ENCODE data around the gene USE1.

USE1 gene

DNA sequence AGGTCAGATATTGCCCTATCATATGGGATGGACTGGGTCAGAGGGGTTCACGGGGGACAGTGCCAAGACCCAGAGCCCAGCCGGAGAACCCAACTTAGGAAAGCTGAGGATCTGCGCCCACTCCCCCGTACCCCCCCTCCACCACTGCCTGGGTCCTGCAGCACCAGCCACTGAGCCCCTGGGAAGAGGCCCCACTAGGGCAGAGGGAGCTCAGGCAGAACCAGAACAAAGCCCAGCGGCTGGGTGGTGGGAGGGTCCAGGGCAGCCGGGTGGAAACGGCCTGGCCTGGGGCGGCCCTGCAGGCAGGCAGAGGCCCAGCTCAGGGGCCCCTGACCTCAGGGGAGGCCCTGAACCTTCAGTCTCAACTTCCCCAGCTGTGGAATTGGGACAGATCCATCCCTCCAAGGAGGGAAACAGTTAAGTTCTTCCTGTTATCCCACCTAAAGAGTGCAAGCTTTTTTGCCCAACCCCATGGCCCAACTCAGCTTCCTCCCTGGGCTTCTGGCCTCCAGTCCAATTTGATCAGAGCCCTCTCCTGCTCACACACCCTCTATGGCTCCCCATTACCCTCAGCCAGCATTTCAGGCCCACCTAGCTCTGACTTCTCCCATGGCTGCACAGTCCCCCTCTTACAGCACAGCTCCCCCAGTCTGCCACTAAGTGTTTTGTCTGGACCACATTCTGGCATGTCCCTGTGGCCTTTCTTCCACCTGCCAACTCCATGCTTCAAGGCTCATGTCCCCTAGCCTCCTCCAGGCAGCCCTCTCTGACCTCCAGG is 27.5 kb downstream of the USE1 start:
- DNase-seq (ENCODE audit: low read depth) = no peak
- no peak overlapping the region for H3K4me3 ChIP-seq (ENCODE audit: control insufficient read depth, low read depth, low read length)
- TF ChIP-seq, protein P1, sequence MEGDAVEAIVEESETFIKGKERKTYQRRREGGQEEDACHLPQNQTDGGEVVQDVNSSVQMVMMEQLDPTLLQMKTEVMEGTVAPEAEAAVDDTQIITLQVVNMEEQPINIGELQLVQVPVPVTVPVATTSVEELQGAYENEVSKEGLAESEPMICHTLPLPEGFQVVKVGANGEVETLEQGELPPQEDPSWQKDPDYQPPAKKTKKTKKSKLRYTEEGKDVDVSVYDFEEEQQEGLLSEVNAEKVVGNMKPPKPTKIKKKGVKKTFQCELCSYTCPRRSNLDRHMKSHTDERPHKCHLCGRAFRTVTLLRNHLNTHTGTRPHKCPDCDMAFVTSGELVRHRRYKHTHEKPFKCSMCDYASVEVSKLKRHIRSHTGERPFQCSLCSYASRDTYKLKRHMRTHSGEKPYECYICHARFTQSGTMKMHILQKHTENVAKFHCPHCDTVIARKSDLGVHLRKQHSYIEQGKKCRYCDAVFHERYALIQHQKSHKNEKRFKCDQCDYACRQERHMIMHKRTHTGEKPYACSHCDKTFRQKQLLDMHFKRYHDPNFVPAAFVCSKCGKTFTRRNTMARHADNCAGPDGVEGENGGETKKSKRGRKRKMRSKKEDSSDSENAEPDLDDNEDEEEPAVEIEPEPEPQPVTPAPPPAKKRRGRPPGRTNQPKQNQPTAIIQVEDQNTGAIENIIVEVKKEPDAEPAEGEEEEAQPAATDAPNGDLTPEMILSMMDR (conservative IDR thresholded peaks at IDR 0.05; ENCODE audit: control insufficient read depth, insufficient read depth, low read depth, low read length) = no peak

DNA sequence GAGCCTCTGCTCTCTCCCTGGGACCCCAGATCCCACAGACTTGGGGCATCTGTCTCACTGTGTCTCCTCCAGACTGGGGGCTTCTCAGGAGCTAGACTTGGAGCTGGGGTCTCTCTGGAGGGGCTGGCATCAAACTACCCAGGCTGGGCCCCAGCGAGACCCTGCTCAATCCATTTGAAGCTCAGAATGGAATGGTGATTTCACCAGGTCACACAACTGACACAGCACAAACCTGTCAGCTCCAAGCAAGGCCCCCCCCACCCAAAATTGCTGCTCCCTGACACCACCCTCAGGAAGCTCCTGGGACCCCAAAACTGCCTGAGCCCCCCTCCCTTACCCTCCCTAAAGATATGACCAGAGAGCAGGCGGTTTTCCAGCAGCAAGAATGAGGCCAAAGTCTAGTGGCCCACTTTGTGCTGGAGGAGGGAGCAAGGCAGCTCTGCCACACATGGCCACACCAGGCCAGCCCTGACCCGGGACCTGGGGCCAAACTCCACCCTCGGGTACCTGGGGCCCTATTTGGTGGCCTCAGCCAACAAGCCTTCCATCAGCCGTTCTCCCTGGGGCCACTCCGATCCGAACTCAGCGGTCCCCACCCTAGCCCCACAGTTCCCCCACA is 28.2 kb downstream of the USE1 start:
- no peak for DNase-seq (ENCODE audit: low read depth)
- TF ChIP-seq, protein P1 (conservative IDR thresholded peaks at IDR 0.05; ENCODE audit: control insufficient read depth, insufficient read depth, low read depth, low read length) = no peak
- H3K4me3 ChIP-seq (ENCODE audit: control insufficient read depth, low read depth, low read length) = peak overlapping the region; percentile 81

DNA sequence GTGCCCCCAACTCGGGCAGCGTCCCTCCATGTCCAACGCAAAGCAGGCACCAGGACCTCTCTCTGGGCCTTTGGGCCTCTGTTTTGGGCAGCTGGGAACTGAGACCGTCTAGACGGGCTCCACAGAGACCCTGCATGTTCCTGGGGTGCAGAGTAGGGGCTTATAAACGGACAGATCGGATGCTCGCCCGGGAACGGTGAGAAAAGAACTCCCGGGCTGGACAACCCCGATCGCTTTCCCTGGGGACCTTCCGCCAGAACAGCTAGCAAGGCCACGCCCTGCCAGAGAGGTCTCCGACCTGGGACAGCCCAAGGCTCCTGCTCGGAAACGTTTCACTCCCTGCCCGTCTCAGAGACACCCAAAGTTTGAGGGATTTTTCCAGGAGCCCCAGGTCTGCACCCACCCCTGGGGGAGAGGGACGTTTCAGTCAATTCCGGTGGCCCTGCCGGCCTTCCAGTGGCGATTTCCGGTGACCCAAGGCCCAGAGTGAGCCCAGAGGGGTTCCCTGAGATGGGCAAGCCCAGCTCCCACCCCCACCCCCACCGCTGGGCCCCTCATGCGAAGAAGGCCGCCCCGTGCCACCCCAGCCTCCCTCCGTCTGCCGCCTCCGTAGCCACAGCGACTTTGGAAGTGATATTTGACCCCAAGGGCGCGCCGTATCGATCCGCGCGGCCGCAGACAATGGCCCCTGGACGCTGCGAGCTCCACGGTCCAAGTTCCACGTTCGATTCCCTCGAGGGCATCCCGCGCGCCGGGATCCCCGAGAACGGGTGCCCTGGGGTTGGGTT is 28.9 kb downstream of the USE1 start:
- TF ChIP-seq, protein P1 (conservative IDR thresholded peaks at IDR 0.05; ENCODE audit: control insufficient read depth, insufficient read depth, low read depth, low read length) = no peak
- peak overlapping the region; percentile 81 for H3K4me3 ChIP-seq (ENCODE audit: control insufficient read depth, low read depth, low read length)
- DNase-seq (ENCODE audit: low read depth) = peak; percentile 58

DNA sequence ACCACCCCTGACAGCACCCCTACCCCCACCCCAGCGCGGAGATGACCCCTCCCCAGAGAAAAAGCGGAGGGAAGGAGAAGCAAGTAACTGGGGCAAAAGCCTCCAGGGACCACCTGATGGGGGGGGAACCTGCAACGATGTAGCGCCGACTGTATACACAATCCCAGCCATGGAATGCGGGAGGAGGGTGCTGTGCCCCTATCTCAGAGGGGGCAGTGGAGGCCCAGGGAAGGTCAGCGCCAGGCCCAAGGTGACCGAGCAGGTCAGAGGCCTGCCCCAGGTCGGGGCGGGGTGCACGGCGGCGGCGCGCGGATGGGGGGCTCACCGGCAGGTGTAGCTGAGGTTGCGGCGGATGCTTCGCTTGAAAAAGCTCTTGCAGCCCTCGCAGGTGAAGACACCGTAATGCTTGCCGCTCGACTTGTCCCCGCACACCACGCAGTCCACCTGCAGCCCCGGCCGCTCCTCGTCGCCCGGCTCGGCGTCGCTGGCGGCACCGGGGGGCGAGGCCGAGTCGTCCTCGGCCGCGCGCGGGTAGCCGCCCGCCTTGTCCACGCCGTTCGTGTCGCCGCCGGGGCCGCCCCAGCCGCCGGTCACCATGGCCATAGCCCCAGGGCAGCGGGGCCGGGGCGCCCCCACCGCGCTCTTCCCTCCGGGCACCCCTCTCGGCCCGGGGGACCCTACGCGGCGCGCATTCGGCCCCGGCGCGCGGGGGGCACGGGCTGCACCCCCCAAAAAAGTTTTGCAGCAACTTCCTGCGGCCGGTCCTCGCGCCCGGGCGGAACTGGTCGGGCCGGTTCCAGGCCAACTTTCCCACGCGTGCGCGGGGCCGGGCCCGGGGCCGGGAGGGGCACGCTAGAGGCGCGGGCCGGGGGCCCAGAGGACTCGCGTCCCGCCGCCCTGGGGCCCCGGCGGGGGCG is 29.7 kb downstream of the USE1 start:
- no peak for DNase-seq (ENCODE audit: low read depth)
- peak overlapping the region; percentile 81 for H3K4me3 ChIP-seq (ENCODE audit: control insufficient read depth, low read depth, low read length)
- TF ChIP-seq, protein P1 (conservative IDR thresholded peaks at IDR 0.05; ENCODE audit: control insufficient read depth, insufficient read depth, low read depth, low read length) = no peak

DNA sequence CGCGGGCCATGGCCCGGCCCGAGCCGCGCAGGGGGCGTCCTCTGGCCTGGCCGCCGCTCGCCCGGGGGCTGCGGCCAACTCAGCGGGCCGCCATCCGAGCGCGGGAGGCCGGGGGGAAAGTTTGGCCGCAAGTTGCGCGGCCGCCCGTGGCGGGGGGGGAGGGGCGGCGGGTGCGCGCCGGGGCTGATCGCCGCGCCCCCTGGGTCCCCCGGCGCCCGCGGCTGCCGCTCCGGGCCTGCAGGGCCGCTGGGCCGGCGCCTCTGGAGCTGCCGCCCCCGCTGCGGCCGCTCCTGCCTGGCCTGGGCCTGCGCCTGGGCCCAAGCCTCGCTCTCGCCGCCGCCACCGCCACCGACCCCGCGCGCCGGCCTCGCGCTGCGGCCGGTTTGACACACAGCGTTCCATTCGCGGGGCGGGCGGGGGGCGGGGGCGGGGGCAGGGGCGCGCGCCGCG is 30.4 kb downstream of the USE1 start, which contains the start of gene NR2F6:
NR2F6 (minus strand) TSS at position 385 of the 450 bp plus-strand sequence. CDS start 699 bp downstream, outside the sequence.
- TF ChIP-seq, protein P1 (conservative IDR thresholded peaks at IDR 0.05; ENCODE audit: control insufficient read depth, insufficient read depth, low read depth, low read length) = no peak
- DNase-seq (ENCODE audit: low read depth) = no peak
- peak within 1 kb of the TSS; percentile 81 for H3K4me3 ChIP-seq (ENCODE audit: control insufficient read depth, low read depth, low read length)
